ACC112 (cell line): Measurements from ENCODE around the gene ITPR2.

Experiments
- H2AFZ ChIP-seq: fragments of 200-600 bp; sonication (generic); one replicate; pipeline ENCODE4 v1.6.0; 2017; ENCODE audit warnings: antibody characterized with exemption, low read length; ENCODE audit not compliant: unreplicated experiment
- H3K27ac ChIP-seq: fragments of 200-600 bp; sonication (generic); 2 replicates; pipeline ENCODE4 v1.5.1; 2014; ENCODE audit warnings: low read depth, mild to moderate bottlenecking, antibody characterized with exemption, low read length, moderate library complexity
- H3K27me3 ChIP-seq: fragments of 200-600 bp; sonication (generic); 2 replicates; pipeline ENCODE4 v1.6.1; 2014; ENCODE audit warnings: mild to moderate bottlenecking, antibody characterized with exemption, low read length, moderate library complexity, mixed read lengths; ENCODE audit not compliant: insufficient read depth
- H3K36me3 ChIP-seq: fragments of 200-600 bp; sonication (generic); 2 replicates; pipeline ENCODE4 v1.6.1; 2016; ENCODE audit warnings: mild to moderate bottlenecking, antibody characterized with exemption, low read length, moderate library complexity, mixed read lengths; ENCODE audit not compliant: insufficient read depth
- H3K4me1 ChIP-seq: fragments of 200-600 bp; sonication (generic); one replicate; pipeline ENCODE4 v1.6.1; 2016; ENCODE audit warnings: low read length, mixed read lengths; ENCODE audit not compliant: insufficient read depth, unreplicated experiment, control insufficient read depth
- H3K4me3 ChIP-seq: fragments of 200-600 bp; sonication (generic); 2 replicates; pipeline ENCODE4 v1.5.1; 2014; ENCODE audit warnings: mild to moderate bottlenecking, low read depth, low read length
- H3K79me2 ChIP-seq: fragments of 200-600 bp; sonication (generic); one replicate; pipeline ENCODE4 v1.6.0; 2016; ENCODE audit warnings: low read length; ENCODE audit not compliant: control insufficient read depth, unreplicated experiment, insufficient read depth

The ITPR2 gene

DNA sequence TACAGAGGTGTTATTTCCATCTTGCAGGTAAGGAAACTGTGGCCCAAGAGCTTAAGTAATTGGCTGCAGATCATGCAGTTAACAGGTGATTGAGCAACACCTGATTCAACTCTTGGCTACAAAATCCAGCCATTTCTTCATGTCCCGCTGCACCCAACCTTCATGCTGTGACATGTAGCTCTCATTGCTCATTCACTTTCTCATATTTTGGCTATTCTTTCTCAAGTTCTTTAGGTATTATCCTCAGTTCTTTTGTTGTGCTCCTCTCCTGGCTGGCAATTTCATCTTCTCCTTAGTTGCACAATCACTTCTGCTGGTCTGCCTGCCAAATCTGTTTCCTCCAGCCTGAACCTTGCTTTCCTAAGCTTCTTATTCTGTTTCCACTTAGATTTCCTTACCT, 336.8 kb downstream of the ITPR2 start:
- no peak overlapping the region for H2AFZ ChIP-seq
- no peaks in the 10 kb centered on the region for H3K4me1 ChIP-seq
- H3K27ac ChIP-seq, result no peak overlapping the region
- H3K36me3 ChIP-seq, result no peaks in the 10 kb centered on the region
- no peak overlapping the region for H3K4me3 ChIP-seq
- H3K79me2 ChIP-seq, result no peaks in the 10 kb centered on the region
- no peaks in the 10 kb centered on the region for H3K27me3 ChIP-seq

DNA sequence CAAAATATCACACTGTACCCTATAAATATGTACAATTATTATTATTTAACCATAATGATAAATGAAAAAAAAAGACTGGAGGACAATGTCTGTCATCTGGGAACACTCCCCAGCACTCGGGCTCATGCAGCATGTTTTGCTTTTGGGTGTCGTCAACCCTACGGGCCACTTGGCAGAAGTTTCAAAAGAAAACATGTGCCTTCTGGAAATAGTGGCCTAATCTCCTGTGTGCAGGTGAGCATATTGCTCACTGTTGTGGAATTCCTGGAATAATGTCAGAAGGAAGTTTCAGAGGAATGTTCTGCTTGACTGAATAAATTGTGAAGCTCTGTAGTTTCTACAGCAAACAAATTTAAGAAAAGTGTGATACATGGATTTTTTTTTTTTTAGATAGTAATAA, 339.3 kb downstream of the ITPR2 start:
- no peaks in the 10 kb centered on the region for H3K4me1 ChIP-seq

DNA sequence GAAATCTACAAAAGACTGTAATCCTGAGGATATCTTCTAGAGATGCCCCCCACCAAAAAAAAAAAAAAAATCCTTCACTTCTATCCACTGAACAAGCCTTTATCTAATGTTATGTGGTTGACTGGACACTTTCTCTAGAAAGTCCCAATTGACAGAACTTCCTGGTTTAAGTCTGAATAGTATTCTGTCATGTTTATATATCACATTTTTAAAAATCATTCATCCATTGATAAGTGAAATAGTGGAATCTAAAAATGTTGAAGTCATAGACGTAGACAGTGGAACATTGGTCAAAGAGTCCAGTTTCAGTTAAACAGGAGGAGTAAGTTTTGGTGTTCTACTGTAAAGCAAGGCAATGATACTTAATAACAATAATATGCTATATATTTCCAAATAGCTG, 340.6 kb downstream of the ITPR2 start:
- H3K36me3 ChIP-seq, result no peaks in the 10 kb centered on the region
- no peak overlapping the region for H3K27ac ChIP-seq
- H2AFZ ChIP-seq, result no peak overlapping the region
- no peaks in the 10 kb centered on the region for H3K27me3 ChIP-seq
- H3K4me3 ChIP-seq, result no peak overlapping the region
- no peaks in the 10 kb centered on the region for H3K4me1 ChIP-seq
- H3K79me2 ChIP-seq, result no peaks in the 10 kb centered on the region

More for the DNA sequence above, 339.3 kb downstream of the ITPR2 start:
- Histone ChIP-seq H3K27me3 (no peaks in the 10 kb centered on the region), H3K27ac (no peak overlapping the region), H3K79me2 (no peaks in the 10 kb centered on the region), H3K4me3 (no peak overlapping the region), H3K36me3 (no peaks in the 10 kb centered on the region), H2AFZ (no peak overlapping the region)

DNA sequence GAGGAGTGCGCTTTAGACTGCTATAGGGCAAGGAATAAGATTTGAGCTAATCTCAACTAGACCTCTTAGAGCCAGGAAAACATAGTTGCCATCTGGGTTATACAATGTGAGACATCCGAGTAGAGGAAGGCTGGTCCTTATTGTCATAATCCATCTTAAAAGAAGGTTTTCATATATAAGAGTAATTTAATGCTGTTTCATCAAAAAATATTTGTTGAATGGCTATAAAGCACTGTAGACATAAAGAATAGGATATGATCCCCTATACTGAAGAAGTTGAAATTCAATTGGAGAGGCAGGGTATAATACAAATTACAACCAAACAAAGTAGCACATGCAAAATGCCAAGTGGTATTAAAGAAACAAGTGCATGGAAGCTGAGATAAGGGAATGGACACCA, 343.1 kb downstream of the ITPR2 start:
- no peak overlapping the region for H2AFZ ChIP-seq
- H3K36me3 ChIP-seq, result no peaks in the 10 kb centered on the region
- H3K27me3 ChIP-seq, result no peaks in the 10 kb centered on the region
- H3K4me1 ChIP-seq, result no peaks in the 10 kb centered on the region
- no peak overlapping the region for H3K27ac ChIP-seq
- H3K4me3 ChIP-seq, result no peak overlapping the region
- H3K79me2 ChIP-seq, result no peaks in the 10 kb centered on the region

DNA sequence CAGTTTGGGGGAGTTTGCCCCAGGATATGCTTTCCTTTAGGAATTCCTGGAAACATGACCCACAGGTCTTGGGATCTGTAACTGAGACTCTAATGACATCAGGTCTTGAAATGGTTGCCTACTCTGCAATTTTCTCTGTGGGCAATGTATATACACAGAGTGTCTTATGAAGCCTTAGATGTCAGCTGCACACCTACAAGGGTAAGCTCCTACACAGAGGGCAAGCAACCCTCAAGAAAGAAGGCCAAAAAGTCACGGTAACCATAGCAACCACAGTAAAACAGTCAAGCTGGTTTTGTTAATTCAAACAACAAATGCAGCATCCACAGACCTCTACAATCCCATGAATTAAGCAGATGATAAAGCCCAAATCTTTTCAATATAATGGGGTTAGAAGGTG, 344.6 kb downstream of the ITPR2 start:
- Histone ChIP-seq H3K27ac (no peak overlapping the region), H3K36me3 (no peaks in the 10 kb centered on the region), H3K4me1 (no peaks in the 10 kb centered on the region), H3K79me2 (no peaks in the 10 kb centered on the region), H3K4me3 (no peak overlapping the region), H3K27me3 (no peaks in the 10 kb centered on the region), H2AFZ (no peak overlapping the region)

DNA sequence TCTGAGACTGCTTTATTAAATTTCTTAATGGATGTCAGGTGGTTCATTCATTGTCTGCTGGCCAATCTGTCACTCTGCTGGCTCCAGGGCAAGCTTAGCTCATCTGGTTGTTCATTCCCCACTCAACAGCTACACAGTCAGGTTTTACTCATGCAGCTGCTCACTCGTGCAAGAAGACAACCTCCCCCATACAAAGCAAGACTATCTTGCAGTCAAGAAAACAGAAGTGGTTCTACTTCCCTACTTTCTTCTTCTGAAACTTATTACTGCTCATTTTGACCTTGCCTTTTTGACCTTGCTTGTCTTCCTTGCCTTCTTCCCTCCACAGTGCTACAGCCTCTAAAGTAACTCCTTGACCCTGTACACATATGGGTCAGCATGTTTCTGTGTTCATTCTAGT, 359.7 kb downstream of the ITPR2 start:
- Histone ChIP-seq H3K79me2 (no peaks in the 10 kb centered on the region), H3K27me3 (no peaks in the 10 kb centered on the region), H2AFZ (no peak overlapping the region), H3K4me1 (no peaks in the 10 kb centered on the region), H3K4me3 (no peak overlapping the region), H3K27ac (no peak overlapping the region), H3K36me3 (no peaks in the 10 kb centered on the region)

DNA sequence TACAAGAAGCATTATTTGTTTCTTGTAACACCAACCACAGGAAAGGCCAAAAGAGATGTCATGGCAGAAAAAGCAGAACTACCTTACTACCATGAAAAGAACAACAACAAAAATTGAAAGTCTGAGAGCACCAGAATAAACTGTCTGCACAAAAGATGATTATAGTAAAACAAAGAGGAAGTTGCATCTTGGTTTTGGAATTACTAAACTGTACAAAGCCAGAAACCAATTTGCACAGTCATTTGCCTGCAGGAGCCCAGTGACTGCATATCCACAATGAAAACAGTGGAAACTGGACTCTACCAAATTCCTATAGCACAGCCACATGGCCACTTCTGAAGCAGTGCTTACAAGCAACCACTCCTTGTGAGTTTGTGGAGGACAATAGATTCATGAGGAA, 361.4 kb downstream of the ITPR2 start:
- H3K4me3 ChIP-seq, result no peak overlapping the region
- no peak overlapping the region for H3K27ac ChIP-seq
- no peaks in the 10 kb centered on the region for H3K4me1 ChIP-seq
- H2AFZ ChIP-seq, result no peak overlapping the region
- no peaks in the 10 kb centered on the region for H3K36me3 ChIP-seq
- H3K27me3 ChIP-seq, result no peaks in the 10 kb centered on the region
- no peaks in the 10 kb centered on the region for H3K79me2 ChIP-seq

DNA sequence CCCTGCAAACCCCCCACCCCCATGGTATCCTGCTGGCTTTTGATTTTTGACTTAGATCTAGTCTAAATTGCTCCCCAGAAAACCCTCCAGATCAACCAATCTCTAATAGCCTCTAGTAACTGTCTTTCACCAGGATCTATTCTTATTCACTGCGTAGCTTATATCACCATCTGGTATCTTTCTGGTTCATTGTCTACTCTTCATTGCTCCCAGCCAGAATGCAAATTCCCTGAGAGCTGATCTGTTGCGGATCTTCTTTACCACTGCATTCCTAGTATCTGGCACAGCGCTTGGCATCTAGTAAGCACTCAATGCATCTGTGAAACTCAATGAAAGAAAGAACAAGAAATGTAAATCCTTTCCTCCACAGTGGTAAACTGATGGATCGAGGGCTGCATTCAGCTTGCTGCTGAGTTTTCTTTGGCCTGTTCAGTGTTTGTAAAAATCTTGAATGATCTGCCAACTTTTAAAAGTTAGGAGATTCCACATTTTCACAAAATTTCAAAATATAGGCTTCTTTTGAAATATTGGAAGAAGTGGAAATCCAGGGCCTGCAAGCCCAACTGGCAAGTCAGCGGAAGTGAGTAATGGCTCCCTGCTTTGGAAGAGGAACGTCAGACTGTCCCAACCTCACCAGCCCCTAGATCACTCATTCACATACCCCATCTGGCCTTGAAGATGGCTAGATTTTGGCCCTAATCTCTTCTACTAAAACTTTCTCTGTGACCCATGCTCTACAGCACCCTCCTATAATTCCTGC, 363.4 kb downstream of the ITPR2 start:
- Histone ChIP-seq H3K4me3 (no peak overlapping the region), H3K79me2 (no peaks in the 10 kb centered on the region), H3K27me3 (no peaks in the 10 kb centered on the region), H3K27ac (no peak overlapping the region), H2AFZ (no peak overlapping the region), H3K36me3 (no peaks in the 10 kb centered on the region), H3K4me1 (no peaks in the 10 kb centered on the region)

DNA sequence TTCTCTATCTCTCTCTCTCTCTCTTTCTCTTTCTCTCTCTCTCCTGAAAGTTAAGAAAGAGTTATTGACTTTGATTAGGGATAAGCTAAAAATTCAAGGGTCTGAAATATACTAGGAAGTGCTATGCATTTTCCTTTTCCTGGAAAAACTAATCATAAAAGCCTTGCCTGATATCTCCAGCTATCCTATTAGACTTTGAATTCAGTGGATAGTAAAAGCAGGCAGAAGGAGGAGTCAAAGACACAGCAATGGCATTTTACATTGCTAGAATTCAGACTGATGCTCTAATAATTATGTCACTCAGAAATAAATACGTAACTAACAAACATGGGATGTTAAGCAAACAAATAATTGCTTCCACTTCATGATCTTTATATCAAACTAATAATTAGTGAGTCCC, 365.6 kb downstream of the ITPR2 start:
- H3K36me3 ChIP-seq, result no peaks in the 10 kb centered on the region
- no peak overlapping the region for H2AFZ ChIP-seq
- H3K4me1 ChIP-seq, result no peaks in the 10 kb centered on the region
- H3K27ac ChIP-seq, result no peak overlapping the region
- no peaks in the 10 kb centered on the region for H3K27me3 ChIP-seq
- H3K4me3 ChIP-seq, result no peak overlapping the region
- no peaks in the 10 kb centered on the region for H3K79me2 ChIP-seq

DNA sequence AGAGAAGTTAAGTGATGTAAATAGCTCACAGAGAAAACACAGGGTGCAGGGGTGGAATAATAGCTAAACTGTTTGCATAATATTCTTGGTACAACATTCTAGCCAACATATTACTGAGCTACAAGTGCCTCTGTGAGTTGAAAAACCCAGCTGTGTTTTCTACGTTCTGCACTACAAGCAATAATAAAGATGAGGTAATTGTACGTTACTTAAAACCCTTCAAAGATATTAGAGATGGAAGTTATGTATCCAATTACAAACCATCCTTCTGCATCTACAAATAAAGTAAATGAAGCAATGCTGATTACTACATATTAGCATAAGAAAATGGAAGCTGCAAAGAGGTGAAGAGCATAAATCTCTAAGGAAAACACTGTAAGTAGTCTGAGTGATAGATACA, 366.3 kb downstream of the ITPR2 start:
- H3K27me3 ChIP-seq, result no peaks in the 10 kb centered on the region
- H3K36me3 ChIP-seq, result no peaks in the 10 kb centered on the region
- H3K79me2 ChIP-seq, result no peaks in the 10 kb centered on the region
- H2AFZ ChIP-seq, result no peak overlapping the region
- no peaks in the 10 kb centered on the region for H3K4me1 ChIP-seq
- no peak overlapping the region for H3K4me3 ChIP-seq
- H3K27ac ChIP-seq, result no peak overlapping the region

DNA sequence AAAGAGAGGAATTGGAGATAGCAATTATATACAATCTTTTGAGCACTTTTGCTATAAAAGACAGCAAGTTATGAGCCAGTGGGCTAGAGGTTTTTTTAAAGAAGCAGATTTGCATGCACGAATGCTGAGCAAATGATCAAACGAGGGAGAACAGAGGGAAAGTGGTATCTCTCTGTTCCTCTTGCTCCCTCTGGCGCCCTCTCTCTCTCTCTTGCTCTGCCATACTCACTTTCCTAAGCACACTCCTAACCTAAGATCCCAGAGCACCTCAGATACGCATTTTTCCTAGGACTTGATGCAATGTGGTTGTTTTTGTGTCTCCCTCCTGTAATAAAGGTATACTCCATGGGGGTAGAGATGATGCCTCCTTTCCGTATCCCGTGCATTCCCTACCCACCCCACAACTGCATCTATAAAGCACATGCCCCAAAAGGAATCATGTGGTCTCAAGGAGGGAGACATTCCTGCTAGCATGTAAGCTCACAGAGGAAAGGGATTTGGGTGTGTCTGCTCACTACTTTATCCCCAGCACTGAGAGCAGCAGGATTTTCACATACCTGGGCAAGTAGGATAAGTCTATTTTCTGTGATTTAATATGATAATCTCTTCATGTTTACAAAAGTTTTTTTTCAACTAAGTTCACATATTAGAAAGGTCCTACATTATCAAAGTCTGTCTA, 367.4 kb downstream of the ITPR2 start:
- H3K4me3 ChIP-seq, result no peak overlapping the region
- no peaks in the 10 kb centered on the region for H3K4me1 ChIP-seq
- no peaks in the 10 kb centered on the region for H3K27me3 ChIP-seq
- no peak overlapping the region for H2AFZ ChIP-seq
- H3K27ac ChIP-seq, result no peak overlapping the region
- H3K79me2 ChIP-seq, result no peaks in the 10 kb centered on the region
- H3K36me3 ChIP-seq, result no peaks in the 10 kb centered on the region
